ENCODE data around the gene PITPNB. TPM values are rescaled to one million over a fixed set of nuclear protein-coding genes. Genes with fewer than 3 reads are reported as not detected.

PITPNB gene
- total and polyA plus RNA-seq, 2 of the 13 experiments (the other 11 are each of a cell fraction or from before 2014, with no cell fraction given): 17.0 to 30.1 TPM

DNA sequence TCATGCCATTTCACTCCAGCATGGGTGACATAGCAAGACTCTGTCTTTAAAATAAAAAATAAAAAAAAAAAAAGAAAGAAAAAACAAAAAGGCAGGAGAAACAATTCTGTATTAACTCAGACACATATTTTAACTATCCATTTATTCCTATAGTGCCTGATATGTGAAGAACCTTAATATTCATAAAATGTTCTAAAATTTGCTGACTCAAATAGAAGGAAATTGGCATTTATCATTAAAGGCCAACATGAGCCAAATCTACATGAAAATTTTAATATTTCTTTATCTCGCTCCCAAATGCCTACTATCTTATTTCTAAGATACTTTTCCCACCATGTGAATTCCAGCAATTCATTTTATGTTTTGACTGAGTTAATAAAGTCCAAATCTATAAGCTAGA lies 18.9 kb downstream of the PITPNB start:
- DNase-seq (ENCODE audit: low spot score) (no peak), ATAC-seq (no peak), FAIRE-seq (no peak)
- in situ Hi-C loops (cut with HindIII; ENCODE audit: extremely low pct_ligation_motif_present, low pct_unique_long_range_greater_than_20kb) (loop anchor here (10.0 kb wide), 1 partner anchor 55 kb away; no protein-coding TSS in a partner anchor), intact Hi-C loops (cut with micrococcal nuclease; ENCODE audit: unreplicated experiment) (no loop called here)
- peaks cover 16% of the 10 kb centered on the region for H3K4me1 ChIP-seq (ENCODE audit: insufficient read depth, low read length)
- H3K79me2 ChIP-seq (ENCODE audit: insufficient read depth, low read length): peaks cover 27% of the 10 kb centered on the region
- no peak overlapping the region for H3K4me3 ChIP-seq (replicated peaks in 1 of 3; ENCODE audit: insufficient read depth in 1 of 3, low read depth in 2 of 3, low read length in 3 of 3)
- no peaks in the 10 kb centered on the region for H4K20me1 ChIP-seq (ENCODE audit: insufficient read depth, low read length)
- TF ChIP-seq MAFK (conservative IDR thresholded peaks at IDR 0.05 in 1 of 2, IDR thresholded peaks at IDR 0.05 in 1 of 2; ENCODE audit: low read length in 2 of 2) (peak; percentile 14 to 69; a peak in 2 of 4 replicates), MAFF (IDR thresholded peaks at IDR 0.05; ENCODE audit: low read depth, low read length) (peak; percentile 30; the same call in 1 of the 2 replicates), ZNF549 (CRISPR knock-in tag; IDR thresholded peaks at IDR 0.05) (no peak)
- TF ChIP-seq, protein P1, sequence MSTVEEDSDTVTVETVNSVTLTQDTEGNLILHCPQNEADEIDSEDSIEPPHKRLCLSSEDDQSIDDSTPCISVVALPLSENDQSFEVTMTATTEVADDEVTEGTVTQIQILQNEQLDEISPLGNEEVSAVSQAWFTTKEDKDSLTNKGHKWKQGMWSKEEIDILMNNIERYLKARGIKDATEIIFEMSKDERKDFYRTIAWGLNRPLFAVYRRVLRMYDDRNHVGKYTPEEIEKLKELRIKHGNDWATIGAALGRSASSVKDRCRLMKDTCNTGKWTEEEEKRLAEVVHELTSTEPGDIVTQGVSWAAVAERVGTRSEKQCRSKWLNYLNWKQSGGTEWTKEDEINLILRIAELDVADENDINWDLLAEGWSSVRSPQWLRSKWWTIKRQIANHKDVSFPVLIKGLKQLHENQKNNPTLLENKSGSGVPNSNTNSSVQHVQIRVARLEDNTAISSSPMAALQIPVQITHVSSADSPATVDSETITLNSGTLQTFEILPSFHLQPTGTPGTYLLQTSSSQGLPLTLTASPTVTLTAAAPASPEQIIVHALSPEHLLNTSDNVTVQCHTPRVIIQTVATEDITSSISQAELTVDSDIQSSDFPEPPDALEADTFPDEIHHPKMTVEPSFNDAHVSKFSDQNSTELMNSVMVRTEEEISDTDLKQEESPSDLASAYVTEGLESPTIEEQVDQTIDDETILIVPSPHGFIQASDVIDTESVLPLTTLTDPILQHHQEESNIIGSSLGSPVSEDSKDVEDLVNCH (CRISPR knock-in tag; IDR thresholded peaks at IDR 0.05): no peak
- ChIA-PET POLR2A (no interaction called here), CTCF (ENCODE audit: low intra/inter-chr PET ratio, low total read pairs) (no interaction called here)
- peaks cover 10 to 44% of the 10 kb centered on the region in 2 experiments for H3K36me3 ChIP-seq (replicated peaks in 1 of 2; ENCODE audit: control insufficient read depth in 1 of 2, insufficient read depth in 2 of 2, low read length in 2 of 2)
- no peak overlapping the region for H3K4me2 ChIP-seq (ENCODE audit: low read depth, low read length)
- no peak overlapping the region for H2AFZ ChIP-seq (ENCODE audit: low read length)
- H3K27me3 ChIP-seq (ENCODE audit: control insufficient read depth in 1 of 2, insufficient read depth in 2 of 2, low read length in 2 of 2): no peaks in the 10 kb centered on the region
- H3K9ac ChIP-seq (ENCODE audit: insufficient read depth, low read depth, low read length): no peak overlapping the region
- WGBS (ENCODE audit: low lambda C conversion rate): 96% methylated on average over 1 of the region's 1 CpG
- no peak overlapping the region for H3K27ac ChIP-seq (ENCODE audit: extremely low read length, insufficient read depth, low read length)
- no peaks in the 10 kb centered on the region for H3K9me3 ChIP-seq (ENCODE audit: low read length)
- no TSS peak for BruUV-seq (replicated peaks)

DNA sequence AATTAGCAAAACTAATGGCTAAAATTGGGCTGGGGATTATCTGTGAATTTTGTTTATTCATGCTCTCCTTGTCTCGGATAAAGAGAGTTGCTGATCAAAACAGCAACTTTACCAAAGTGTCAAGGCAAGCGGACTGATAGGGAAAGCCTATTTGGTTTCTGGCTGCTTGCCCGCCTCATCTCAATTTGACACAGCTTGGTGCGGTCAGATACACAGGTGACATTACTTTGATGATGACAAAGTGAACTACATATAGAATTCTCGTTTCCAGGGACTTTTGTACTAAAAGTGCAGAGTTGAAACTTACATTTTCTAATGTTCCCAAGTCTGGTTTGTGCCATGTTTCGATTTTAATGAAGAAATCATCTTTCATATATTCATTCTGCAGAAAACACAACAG lies 22.8 kb downstream of the PITPNB start:
- in situ Hi-C loops (cut with HindIII; ENCODE audit: extremely low pct_ligation_motif_present, low pct_unique_long_range_greater_than_20kb) (no loop called here), intact Hi-C loops (cut with micrococcal nuclease; ENCODE audit: unreplicated experiment) (no loop called here)
- Histone ChIP-seq H2AFZ (ENCODE audit: low read length) (no peak overlapping the region), H3K9me3 (ENCODE audit: low read length) (no peaks in the 10 kb centered on the region), H3K36me3 (replicated peaks in 1 of 2; ENCODE audit: control insufficient read depth in 1 of 2, insufficient read depth in 2 of 2, low read length in 2 of 2) (peaks cover 13 to 62% of the 10 kb centered on the region in 2 experiments), H3K79me2 (ENCODE audit: insufficient read depth, low read length) (peaks cover 3% of the 10 kb centered on the region), H3K9ac (ENCODE audit: insufficient read depth, low read depth, low read length) (no peak overlapping the region), H3K4me1 (ENCODE audit: insufficient read depth, low read length) (peaks cover 49% of the 10 kb centered on the region), H3K4me3 (replicated peaks in 1 of 3; ENCODE audit: insufficient read depth in 1 of 3, low read depth in 2 of 3, low read length in 3 of 3) (no peak overlapping the region), H3K4me2 (ENCODE audit: low read depth, low read length) (no peak overlapping the region), H4K20me1 (ENCODE audit: insufficient read depth, low read length) (0 out of 2 replicates have a peak, but pooled peaks cover 5% of the 10 kb centered on the region), H3K27me3 (ENCODE audit: control insufficient read depth in 1 of 2, insufficient read depth in 2 of 2, low read length in 2 of 2) (no peaks in the 10 kb centered on the region), H3K27ac (ENCODE audit: extremely low read length, insufficient read depth, low read length) (no peak overlapping the region)
- no peak for ATAC-seq
- ChIA-PET POLR2A (no interaction called here), CTCF (ENCODE audit: low intra/inter-chr PET ratio, low total read pairs) (no interaction called here)
- no peak for FAIRE-seq
- 94% methylated on average over 6 of the region's 6 CpGs for WGBS (ENCODE audit: low lambda C conversion rate)
- BruUV-seq (replicated peaks): no TSS peak
- no peak for DNase-seq (ENCODE audit: low spot score)
- TF ChIP-seq ZSCAN9 (CRISPR knock-in tag; IDR thresholded peaks at IDR 0.05; ENCODE audit: borderline replicate concordance) (no peak), EED (CRISPR knock-in tag; IDR thresholded peaks at IDR 0.05) (no peak)
